ENCODE data around the gene TBC1D10B. TPM values are rescaled to one million over a fixed set of nuclear protein-coding genes. Genes with fewer than 3 reads are reported as not detected.

The TBC1D10B gene
- total and polyA plus RNA-seq, 2 of the 8 experiments (the other 6 are each of a cell fraction or from before 2014, with no cell fraction given) = 15.4 to 28.6 TPM

DNA sequence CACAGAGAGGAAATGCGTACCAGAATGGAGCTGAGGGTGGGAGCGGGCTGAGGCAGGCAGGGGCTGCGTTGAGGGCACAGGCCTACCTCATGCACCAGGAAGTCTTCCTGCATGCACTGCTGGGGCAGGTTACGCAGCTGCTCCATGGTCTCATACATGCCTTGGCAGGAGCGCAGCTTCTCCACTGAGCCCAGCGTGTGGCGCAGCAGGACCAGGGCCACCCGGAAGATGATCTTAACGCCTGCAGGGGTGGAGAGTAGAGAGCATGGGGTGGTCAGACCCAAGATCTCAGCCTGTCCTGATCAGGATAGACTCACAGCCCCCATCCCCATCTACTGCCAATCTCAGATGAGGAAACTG is 11.7 kb downstream of the TBC1D10B start:
- POLR2A ChIA-PET (ENCODE audit: partially characterized antibody) = interaction anchor here (1.4 to 7.9 kb wide), 4 partner anchors 11 to 40 kb away, joined by 5 to 79 read pairs (median 21); partner anchors contain the start of gene TBC1D10B
- Histone ChIP-seq H3K4me1 (replicated peaks in 1 of 4; ENCODE audit: control insufficient read depth in 3 of 4, insufficient read depth in 4 of 4, low read length in 3 of 4) (peaks cover 0 to 12% (median 6%) of the 10 kb centered on the region in 4 experiments; a peak in 5 of 7 replicates), H3K79me2 (ENCODE audit: control insufficient read depth in 1 of 2, insufficient read depth in 2 of 2, low read length in 2 of 2) (peaks cover 0 to 14% of the 10 kb centered on the region in 2 experiments; a peak in 2 of 4 replicates), H2BK5ac (ENCODE audit: low read depth, low read length) (no peak overlapping the region), H2AFZ (ENCODE audit: low read length) (no peak overlapping the region), H3K27me3 (replicated peaks in 1 of 4; ENCODE audit: control insufficient read depth in 3 of 4, extremely low read depth in 1 of 4, insufficient read depth in 3 of 4, low read length in 3 of 4) (no peaks in the 10 kb centered on the region), H3K14ac (ENCODE audit: insufficient read length) (no peak overlapping the region), H2BK12ac (ENCODE audit: low read depth, low read length) (no peak overlapping the region), H3K4me2 (ENCODE audit: insufficient read depth in 1 of 2, low read depth in 2 of 2, low read length in 2 of 2) (no peak overlapping the region), H4K91ac (replicated peaks; ENCODE audit: insufficient read length, low read length) (no peak overlapping the region), H3K27ac (ENCODE audit: low read depth, low read length) (no peak overlapping the region), H3K9ac (replicated peaks in 1 of 4; ENCODE audit: extremely low read depth in 1 of 4, low read depth in 3 of 4, low read length in 3 of 4) (no peak overlapping the region), H2AK5ac (ENCODE audit: low read depth, low read length) (no peak overlapping the region), H2BK20ac (ENCODE audit: low read length) (no peak overlapping the region), H4K5ac (ENCODE audit: insufficient read length, low read depth, low read length) (no peak overlapping the region), H2BK15ac (ENCODE audit: low read length) (no peak overlapping the region), H3K79me1 (ENCODE audit: low read depth, low read length) (no peaks in the 10 kb centered on the region; the same call in 1 of the 2 replicates), H3K23me2 (ENCODE audit: low read depth, low read length) (peaks cover 11% of the 10 kb centered on the region), H3K36me3 (ENCODE audit: control insufficient read depth in 2 of 4, insufficient read depth in 4 of 4, low read length in 3 of 4) (peaks cover 1 to 4% (median 3%) of the 10 kb centered on the region in 4 experiments; a peak in 5 of 8 replicates), H2BK120ac (replicated peaks; ENCODE audit: low read depth, low read length) (no peak overlapping the region), H3K4me3 (ENCODE audit: extremely low read depth in 1 of 4, insufficient read depth in 2 of 4, low read depth in 3 of 4, low read length in 4 of 4) (no peak overlapping the region), H3K23ac (ENCODE audit: insufficient read length) (no peak overlapping the region), H3K56ac (replicated peaks; ENCODE audit: insufficient read length, low read depth, low read length) (no peak overlapping the region), H3K18ac (ENCODE audit: extremely low read depth, low read length) (no peak overlapping the region), H4K8ac (ENCODE audit: extremely low read depth, insufficient read depth, low read length) (no peak overlapping the region), H4K20me1 (replicated peaks in 1 of 2; ENCODE audit: control insufficient read depth in 1 of 2, insufficient read depth in 2 of 2, low read length in 2 of 2) (peaks cover 0 to 13% of the 10 kb centered on the region in 2 experiments), H3K4ac (replicated peaks; ENCODE audit: insufficient read length, low read depth, low read length) (no peak overlapping the region), H3K9me3 (ENCODE audit: insufficient read depth in 2 of 2, low read depth in 1 of 2, low read length in 1 of 2) (no peaks in the 10 kb centered on the region)
- 94% methylated on average over 9 of the region's 9 CpGs; no CpG with 5 or more reads in 1 of the 2 experiments for WGBS, 2 experiments (ENCODE audit: extremely low coverage in 1 of 2, insufficient coverage in 1 of 2, insufficient read length in 1 of 2, insufficient replicate concordance in 2 of 2, low coverage in 1 of 2, low lambda C conversion rate in 2 of 2, missing lambda C conversion rate in 1 of 2)
- no peak for DNase-seq (ENCODE audit: low read depth in 1 of 2, low spot score in 2 of 2)
- FAIRE-seq = no peak
- no peak for TF ChIP-seq POLR2A (IDR thresholded peaks at IDR 0.05; ENCODE audit: control extremely low read depth in 1 of 2, low read depth in 2 of 2, low read length in 2 of 2)
- CTCF ChIA-PET (ENCODE audit: partially characterized antibody) = interaction anchor here (1.3 to 3.2 kb wide), 6 partner anchors 11 to 59 kb away, joined by 3 to 11 read pairs (median 4); partner anchors contain the start of gene ZNF48
